ENCODE results near the gene ADAMTS1.

GRCh38 chr21:26840912-26841311 lies 4.3 kb downstream of the ADAMTS1 start:
- TF ChIP-seq CTCF (conservative IDR thresholded peaks at IDR 0.05 in 1 of 2, IDR thresholded peaks at IDR 0.05 in 1 of 2; ENCODE audit: low read depth in 1 of 2, low read length in 2 of 2) (no peak), EZH2 (IDR thresholded peaks at IDR 0.05; ENCODE audit: low read length, missing control alignments) (no peak)

Data from fibroblast of lung (primary cell).